HEK293T (cell line): ENCODE measurements around the gene ANKS1B.

Experiments used
- ARNT ChIP-seq: fragments of 450-650 bp; IDR thresholded peaks from 2 replicates; pipeline ENCODE4 v1.6.1; 2017; ENCODE audit warnings: mild to moderate bottlenecking
- BHLHE40 ChIP-seq: fragments of 450-650 bp; IDR thresholded peaks from 2 replicates; pipeline ENCODE4 v1.6.1; 2016; ENCODE audit warnings: mild to moderate bottlenecking, moderate library complexity, borderline replicate concordance
- CTBP1 ChIP-seq: fragments of 450-650 bp; IDR thresholded peaks from 2 replicates; pipeline ENCODE4 v1.6.1; 2016; ENCODE audit warnings: borderline replicate concordance
- ELF4 ChIP-seq: fragments of 450-650 bp; IDR thresholded peaks from 2 replicates; pipeline ENCODE4 v1.6.1; 2017; ENCODE audit warnings: antibody characterized with exemption
- FOXK2 ChIP-seq: fragments of 450-650 bp; IDR thresholded peaks from 2 replicates; pipeline ENCODE4 v1.6.1; 2016; ENCODE audit warnings: mild to moderate bottlenecking
- NFRKB ChIP-seq: fragments of 450-650 bp; IDR thresholded peaks from 2 replicates; pipeline ENCODE4 v1.6.1; 2016; ENCODE audit warnings: mild to moderate bottlenecking, moderate library complexity
- SP1 ChIP-seq: fragments of 450-650 bp; IDR thresholded peaks from 2 replicates; pipeline ENCODE4 v1.6.1; 2017
- TARDBP ChIP-seq: fragments of 450-650 bp; IDR thresholded peaks from 2 replicates; pipeline ENCODE4 v1.6.1; 2016

DNA sequence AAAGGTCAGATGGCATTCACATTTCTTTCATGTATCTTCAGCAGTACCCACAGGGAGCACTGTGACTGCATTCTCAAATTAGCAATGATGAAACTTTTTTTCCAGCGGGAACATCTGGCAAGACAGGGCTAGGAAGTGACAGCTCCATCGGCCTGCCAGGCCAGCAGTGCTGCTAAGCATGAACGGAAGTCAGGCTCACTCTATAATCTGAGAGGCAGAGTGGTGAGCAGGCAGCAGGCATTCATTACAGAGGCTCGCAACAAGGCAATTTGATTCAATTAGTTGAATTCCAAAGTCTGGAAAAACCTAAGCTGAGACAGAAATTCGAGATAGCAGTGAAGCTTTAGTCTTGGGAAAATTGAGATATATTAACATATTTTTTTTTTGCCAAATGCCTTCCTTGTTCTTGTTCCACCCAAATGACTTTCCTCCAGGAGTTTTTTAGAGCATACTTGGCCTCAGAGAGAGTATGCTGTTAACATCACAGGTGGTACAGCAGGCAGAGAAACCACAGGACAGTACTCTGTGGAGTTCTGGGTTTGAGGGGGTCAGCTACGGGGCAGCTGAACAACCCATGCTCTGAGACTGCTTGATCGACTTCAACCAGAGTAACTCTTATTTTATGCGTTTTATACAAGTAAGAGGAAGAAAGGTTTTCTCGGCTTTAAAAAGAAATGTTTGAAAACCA lies 924.8 kb downstream of the ANKS1B start:
- TF ChIP-seq ELF4 (no peak), CTBP1 (no peak), NFRKB (no peak), TARDBP (no peak), BHLHE40 (no peak), SP1 (no peak), ARNT (no peak), FOXK2 (no peak)
